Adrenal gland (tissue), 12 donors: ENCODE results near the gene ZNF564. TPM values are rescaled to one million over a fixed set of nuclear protein-coding genes. Genes with fewer than 3 reads are reported as not detected.
"Not testable (repeated sequence)": the region's sequence is repeated elsewhere in the genome, so short reads cannot be mapped to it uniquely, and the experiment has no call there.

Source experiments
- DNase-seq, 7 donors: peaks; one replicate each; pipeline ENCODE4 v3.0.0-alpha.2; 2019 to 2020
- H3K27ac ChIP-seq, 5 donors: fragments of 200-600 bp; sonication (generic) in 4 of 5; 1 replicate in 3 of 5; 2 replicates in 2 of 5; pipeline versions ENCODE4 v1.5.1 to v1.8.0; 2016 to 2020; ENCODE audit warnings: mild to moderate bottlenecking in 1 of 5
- H3K27me3 ChIP-seq: fragments of 200-600 bp; 2 replicates; pipeline ENCODE4 v1.8.0; 2021
- H3K36me3 ChIP-seq, 2 donors: fragments of 200-600 bp; replicated peaks in 1 of 2; 1 replicate in 1 of 2; 2 replicates in 1 of 2; pipeline versions ENCODE4 v1.5.1 to v1.8.0; 2018 to 2022
- H3K4me1 ChIP-seq, 2 donors: fragments of 200-600 bp; replicated peaks in 1 of 2; 1 replicate in 1 of 2; 2 replicates in 1 of 2; pipeline versions ENCODE4 v1.5.1 to v1.8.0; 2018 to 2021
- H3K4me3 ChIP-seq, 4 donors: fragments of 200-600 bp; sonication (generic) in 3 of 4; one replicate each; pipeline ENCODE4 v1.5.1; 2016 to 2018
- H3K9me3 ChIP-seq, 3 donors: fragments of 200-600 bp; sonication (generic) in 1 of 3; replicated peaks in 1 of 3; 1 replicate in 2 of 3; 2 replicates in 1 of 3; pipeline versions ENCODE4 v1.5.1 to v1.8.0; 2016 to 2021
- POLR2A ChIP-seq, 2 donors: fragments of 450-650 bp; IDR thresholded peaks; one replicate each; pipeline ENCODE4 v1.6.1; 2017; ENCODE audit warnings: antibody characterized with exemption in 2 of 2, mild to moderate bottlenecking in 2 of 2, moderate library complexity in 1 of 2
- WGBS, 4 donors: extraction: QIAGEN DNeasy Blood & Tissue Kit in 2 of 4; methylation state at CpG; one replicate each; pipeline versions ENCODE4 v1.1.5 to v1.1.7; 2013 to 2017; 5-methylcytosine and 5-hydroxymethylcytosine counted together
- intact Hi-C, 2 donors: fragments of 100-400 bp; cut with DNase I; formaldehyde crosslinking; loops; one replicate each; pipeline versions ENCODE4 v1.14.1 to v1.15.0; 2022 to 2023
- polyA plus RNA-seq, 3 donors: library from polyadenylated mRNA; stranded (reverse); fragments of 200-250 nt in 2 of 3; fragments of 350-450 nt in 1 of 3; fragmentation: Illumina TruSeq in 1 of 3; extraction: RNeasy Lipid Tissue Mini Kit (QIAGEN cat#74804) in 1 of 3; gene quantifications; one replicate each; pipeline ENCODE4 v1.2.3, GENCODE V29; 2013 to 2014
- total RNA-seq, 9 donors: library from RNA; depleted of rRNA in 4 of 9; stranded (reverse); fragments of >200 nt in 4 of 9; fragments of 120-200 nt in 1 of 9; fragmentation: NEBNext Ultra II Directional in 1 of 9; extraction: Animal tissue kit (Norgen Biotek cat#: 25700) in 1 of 9; gene quantifications; one replicate each; pipeline versions ENCODE4 v1.1.0 to v1.2.4, GENCODE V29; 2013 to 2023
- TF ChIP-seq, protein P1 (sequence below), 6 experiments: fragments of 450-650 bp in 4 of 6; fragments of 200-600 bp in 2 of 6; sonication (generic) in 1 of 6; IDR thresholded peaks; 1 replicate in 5 of 6; 2 replicates in 1 of 6; pipeline versions ENCODE4 v1.5.1 to v1.8.0; 2016 to 2021; ENCODE audit warnings: antibody characterized with exemption in 6 of 6, mild to moderate bottlenecking in 2 of 6, moderate library complexity in 1 of 6
- donor health status: healthy with polysubstance abuse.
- donor health status: Bipolar disorder and iron deficiency.
- donor health status: DM: yes; HTN: yes; CAD: no.
- donor health status: DM: no; HTN: no; CAD: no.
- donor health status: DM: no; HTN: no; CAD: no.
- donor health status: DM: yes; HTN: yes; CAD: no.

The ZNF564 gene
- total and polyA plus RNA-seq, 12 donors: 3.4 to 12.5 (median 8.9) TPM

DNA sequence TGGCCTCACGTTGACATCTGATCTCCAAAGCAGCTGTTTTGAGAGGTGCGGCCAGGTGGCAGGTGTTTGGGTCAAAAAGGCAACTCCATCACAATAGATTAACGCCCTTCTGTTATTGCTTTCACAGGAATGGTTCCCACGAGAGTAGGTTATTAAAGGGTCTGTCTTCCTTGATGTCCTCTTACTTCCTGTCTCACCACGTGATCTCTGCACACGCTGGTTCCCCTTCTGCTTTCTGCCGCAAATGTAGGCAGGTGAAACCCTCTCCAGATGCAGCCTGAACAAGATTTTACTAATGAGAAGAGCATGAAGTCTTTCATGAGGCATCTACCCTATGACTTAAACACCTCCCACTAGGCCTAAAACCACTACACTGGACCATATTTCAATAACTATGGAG lies 22.8 kb upstream of the ZNF564 start:
- H3K4me3 ChIP-seq: no peak overlapping the region
- TF ChIP-seq, protein P1, sequence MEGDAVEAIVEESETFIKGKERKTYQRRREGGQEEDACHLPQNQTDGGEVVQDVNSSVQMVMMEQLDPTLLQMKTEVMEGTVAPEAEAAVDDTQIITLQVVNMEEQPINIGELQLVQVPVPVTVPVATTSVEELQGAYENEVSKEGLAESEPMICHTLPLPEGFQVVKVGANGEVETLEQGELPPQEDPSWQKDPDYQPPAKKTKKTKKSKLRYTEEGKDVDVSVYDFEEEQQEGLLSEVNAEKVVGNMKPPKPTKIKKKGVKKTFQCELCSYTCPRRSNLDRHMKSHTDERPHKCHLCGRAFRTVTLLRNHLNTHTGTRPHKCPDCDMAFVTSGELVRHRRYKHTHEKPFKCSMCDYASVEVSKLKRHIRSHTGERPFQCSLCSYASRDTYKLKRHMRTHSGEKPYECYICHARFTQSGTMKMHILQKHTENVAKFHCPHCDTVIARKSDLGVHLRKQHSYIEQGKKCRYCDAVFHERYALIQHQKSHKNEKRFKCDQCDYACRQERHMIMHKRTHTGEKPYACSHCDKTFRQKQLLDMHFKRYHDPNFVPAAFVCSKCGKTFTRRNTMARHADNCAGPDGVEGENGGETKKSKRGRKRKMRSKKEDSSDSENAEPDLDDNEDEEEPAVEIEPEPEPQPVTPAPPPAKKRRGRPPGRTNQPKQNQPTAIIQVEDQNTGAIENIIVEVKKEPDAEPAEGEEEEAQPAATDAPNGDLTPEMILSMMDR (IDR thresholded peaks at IDR 0.05): no peak
- TF ChIP-seq POLR2A (IDR thresholded peaks at IDR 0.05): no peak
- intact Hi-C loops: no loop called here
- no peaks in the 10 kb centered on the region for H3K4me1 ChIP-seq
- H3K36me3 ChIP-seq: no peaks in the 10 kb centered on the region
- 64 to 69% (median 66%) methylated on average over 7 of the region's 7 CpGs for WGBS, 4 donors
- no peak overlapping the region for H3K27ac ChIP-seq
- H3K9me3 ChIP-seq: no peaks in the 10 kb centered on the region
- no peak for DNase-seq
- no peaks in the 10 kb centered on the region for H3K27me3 ChIP-seq

DNA sequence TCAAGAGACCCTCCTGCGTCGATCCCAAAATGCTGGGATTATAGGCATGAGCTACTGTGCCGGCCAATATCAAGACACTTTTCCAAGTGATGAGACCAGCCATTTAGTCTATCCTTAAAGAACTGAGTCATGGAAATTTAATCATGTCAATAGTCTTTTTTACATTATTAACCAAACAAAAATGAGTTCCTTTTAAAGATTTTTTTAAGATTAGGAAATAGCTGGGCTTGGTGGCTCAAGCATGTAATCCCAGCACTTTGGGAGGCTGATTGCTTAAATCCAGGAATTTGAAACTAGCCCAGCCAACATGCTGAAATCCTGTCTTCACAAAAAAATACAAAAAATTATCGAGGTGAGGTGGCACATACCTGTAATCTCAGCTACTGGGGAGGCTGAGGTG lies 16.7 kb upstream of the ZNF564 start:
- H3K36me3 ChIP-seq: no peaks in the 10 kb centered on the region
- no peak overlapping the region for H3K4me3 ChIP-seq
- no peaks in the 10 kb centered on the region for H3K9me3 ChIP-seq
- no peak overlapping the region for H3K27ac ChIP-seq
- no peak for DNase-seq
- no peaks in the 10 kb centered on the region for H3K27me3 ChIP-seq
- TF ChIP-seq, protein P1 (IDR thresholded peaks at IDR 0.05): no peak
- no peak for TF ChIP-seq POLR2A (IDR thresholded peaks at IDR 0.05)
- intact Hi-C loops: loop anchor here (10.0 kb wide), 2 partner anchors 107 to 277 kb away; no protein-coding TSS in a partner anchor
- 81 to 88% (median 83%) methylated on average over 4 of the region's 4 CpGs for WGBS, 4 donors
- H3K4me1 ChIP-seq: no peaks in the 10 kb centered on the region

DNA sequence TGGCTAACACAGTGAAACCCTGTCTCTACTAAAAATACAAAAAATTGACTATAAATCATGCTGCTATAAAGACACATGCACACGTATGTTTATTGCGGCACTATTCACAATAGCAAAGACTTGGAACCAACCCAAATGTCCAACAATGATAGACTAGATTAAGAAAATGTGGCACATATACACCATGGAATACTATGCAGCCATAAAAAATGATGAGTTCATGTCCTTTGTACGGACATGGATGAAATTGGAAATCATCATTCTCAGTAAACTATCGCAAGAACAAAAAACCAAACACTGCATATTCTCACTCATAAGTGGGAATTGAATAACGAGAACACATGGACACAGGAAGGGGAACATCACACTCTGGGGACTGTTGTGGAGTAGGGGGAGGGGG lies 15.1 kb upstream of the ZNF564 start:
- not testable (repeated sequence) for H3K4me3 ChIP-seq, DNase-seq, H3K27ac ChIP-seq, H3K27me3 ChIP-seq, H3K36me3 ChIP-seq, H3K4me1 ChIP-seq, H3K9me3 ChIP-seq
- WGBS, 4 donors: 82 to 91% (median 88%) methylated on average over 4 to 5 of the region's 5 CpGs
- intact Hi-C loops: loop anchor here (10.0 kb wide), 2 partner anchors 108 to 278 kb away; no protein-coding TSS in a partner anchor

DNA sequence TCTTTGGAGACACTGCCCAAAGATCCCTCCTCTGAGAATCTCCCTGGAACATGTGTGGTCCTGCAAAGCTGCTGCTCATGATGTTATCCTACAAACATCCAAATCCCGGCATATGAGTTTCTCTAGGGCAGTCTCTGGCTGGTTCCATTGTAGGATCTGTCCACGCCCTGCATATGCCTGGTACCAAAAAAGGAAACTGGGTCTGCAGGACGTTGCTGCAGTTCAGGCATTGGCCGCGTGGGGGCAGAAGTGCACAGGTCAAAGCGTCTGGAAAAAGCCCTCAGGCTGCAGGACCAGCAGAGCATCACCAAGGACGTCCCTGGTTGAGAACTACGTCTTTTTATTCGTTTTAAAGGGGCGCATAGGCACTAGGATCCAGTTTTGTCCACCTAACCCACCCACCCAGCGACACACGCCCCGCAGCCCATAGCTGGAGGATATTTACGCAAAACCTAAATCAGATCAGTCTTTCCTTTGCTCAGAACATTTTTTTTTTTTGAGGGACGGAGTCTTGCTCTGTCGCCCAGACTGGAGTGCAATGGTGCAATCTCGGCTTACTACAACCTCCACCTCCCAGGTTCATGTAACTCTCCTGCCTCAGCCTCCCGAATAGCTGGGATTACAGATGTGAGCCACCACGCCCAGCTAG lies 12.9 kb upstream of the ZNF564 start:
- H3K27me3 ChIP-seq: no peaks in the 10 kb centered on the region
- no peaks in the 10 kb centered on the region for H3K4me1 ChIP-seq
- no peaks in the 10 kb centered on the region for H3K36me3 ChIP-seq
- no peak overlapping the region for H3K4me3 ChIP-seq
- TF ChIP-seq, protein P1 (IDR thresholded peaks at IDR 0.05): peak; percentile 85 to 97 (median 92)
- TF ChIP-seq POLR2A (IDR thresholded peaks at IDR 0.05): no peak
- DNase-seq: peak; percentile 83 to 97 (median 88)
- no peaks in the 10 kb centered on the region for H3K9me3 ChIP-seq
- H3K27ac ChIP-seq: no peak overlapping the region
- intact Hi-C loops: loop anchor here (5.0 to 10.0 kb wide), 3 partner anchors 108 to 281 kb away; no protein-coding TSS in a partner anchor
- WGBS, 4 donors: 15 to 22% (median 18%) methylated on average over 17 to 19 of the region's 19 CpGs

DNA sequence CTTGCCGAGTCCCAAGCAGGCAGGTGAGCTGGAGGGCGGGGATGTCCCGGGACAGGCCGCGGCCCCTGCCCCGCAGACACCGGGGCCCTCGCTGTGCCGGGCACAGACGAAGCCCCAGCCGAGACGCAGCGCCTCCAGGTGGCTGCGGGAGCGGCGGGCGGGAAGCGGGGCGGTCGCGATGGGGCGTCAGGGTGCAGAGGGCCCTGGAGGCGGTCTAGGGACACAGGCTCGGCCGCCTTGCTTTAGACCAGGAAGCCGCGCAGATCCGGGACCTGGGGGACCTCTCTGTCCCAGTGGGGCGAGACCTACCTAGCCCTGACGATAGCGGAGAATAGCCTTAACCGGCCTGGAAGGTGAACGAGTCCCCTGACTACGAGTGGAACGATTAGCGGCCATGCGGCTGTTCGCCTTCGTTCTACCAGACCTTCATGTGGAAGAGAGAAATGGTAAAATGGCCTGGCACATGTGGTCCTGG lies 4.2 kb upstream of the ZNF564 start:
- H3K36me3 ChIP-seq: no peaks in the 10 kb centered on the region
- DNase-seq: no peak
- H3K27me3 ChIP-seq: no peaks in the 10 kb centered on the region
- no peak overlapping the region for H3K27ac ChIP-seq
- 39 to 73% (median 51%) methylated on average over 14 to 39 of the region's 39 CpGs for WGBS, 4 donors
- no peak overlapping the region for H3K4me3 ChIP-seq
- peaks cover 3 to 5% of the 10 kb centered on the region in 2 donors for H3K4me1 ChIP-seq
- no peaks in the 10 kb centered on the region for H3K9me3 ChIP-seq
- TF ChIP-seq, protein P1 (IDR thresholded peaks at IDR 0.05): no peak
- no peak for TF ChIP-seq POLR2A (IDR thresholded peaks at IDR 0.05)
- intact Hi-C loops: no loop called here
